ENCODE data around the gene PARD6A. TPM values are rescaled to one million over a fixed set of nuclear protein-coding genes. Genes with fewer than 3 reads are reported as not detected.

PARD6A gene
- total RNA-seq, 1 donor from 2014 or later = 15.9 TPM

DNA sequence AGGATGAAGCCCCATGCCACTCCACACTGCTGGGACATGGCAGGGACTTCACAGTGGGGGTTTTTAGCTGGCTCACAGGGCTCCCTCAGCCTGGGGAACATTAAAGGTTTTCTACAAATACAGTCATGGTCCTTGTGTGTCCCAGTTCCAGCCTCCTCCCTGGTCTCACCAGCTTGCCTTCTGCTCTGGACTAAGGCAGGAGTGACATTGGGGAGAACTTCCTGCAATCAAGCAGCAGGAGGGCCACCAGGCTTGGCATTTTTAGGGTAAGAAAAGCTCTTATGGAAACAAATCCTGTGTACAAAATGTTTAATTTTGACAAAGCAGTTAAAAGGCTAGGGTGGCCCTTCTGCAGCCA, 1.9 kb downstream of the PARD6A start:
- no peak for DNase-seq (ENCODE audit: low read depth)
- TF ChIP-seq, protein P1, sequence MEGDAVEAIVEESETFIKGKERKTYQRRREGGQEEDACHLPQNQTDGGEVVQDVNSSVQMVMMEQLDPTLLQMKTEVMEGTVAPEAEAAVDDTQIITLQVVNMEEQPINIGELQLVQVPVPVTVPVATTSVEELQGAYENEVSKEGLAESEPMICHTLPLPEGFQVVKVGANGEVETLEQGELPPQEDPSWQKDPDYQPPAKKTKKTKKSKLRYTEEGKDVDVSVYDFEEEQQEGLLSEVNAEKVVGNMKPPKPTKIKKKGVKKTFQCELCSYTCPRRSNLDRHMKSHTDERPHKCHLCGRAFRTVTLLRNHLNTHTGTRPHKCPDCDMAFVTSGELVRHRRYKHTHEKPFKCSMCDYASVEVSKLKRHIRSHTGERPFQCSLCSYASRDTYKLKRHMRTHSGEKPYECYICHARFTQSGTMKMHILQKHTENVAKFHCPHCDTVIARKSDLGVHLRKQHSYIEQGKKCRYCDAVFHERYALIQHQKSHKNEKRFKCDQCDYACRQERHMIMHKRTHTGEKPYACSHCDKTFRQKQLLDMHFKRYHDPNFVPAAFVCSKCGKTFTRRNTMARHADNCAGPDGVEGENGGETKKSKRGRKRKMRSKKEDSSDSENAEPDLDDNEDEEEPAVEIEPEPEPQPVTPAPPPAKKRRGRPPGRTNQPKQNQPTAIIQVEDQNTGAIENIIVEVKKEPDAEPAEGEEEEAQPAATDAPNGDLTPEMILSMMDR (conservative IDR thresholded peaks at IDR 0.05; ENCODE audit: low read depth, low read length) = no peak
- no peak overlapping the region for H3K4me3 ChIP-seq (ENCODE audit: low read depth, low read length)

DNA sequence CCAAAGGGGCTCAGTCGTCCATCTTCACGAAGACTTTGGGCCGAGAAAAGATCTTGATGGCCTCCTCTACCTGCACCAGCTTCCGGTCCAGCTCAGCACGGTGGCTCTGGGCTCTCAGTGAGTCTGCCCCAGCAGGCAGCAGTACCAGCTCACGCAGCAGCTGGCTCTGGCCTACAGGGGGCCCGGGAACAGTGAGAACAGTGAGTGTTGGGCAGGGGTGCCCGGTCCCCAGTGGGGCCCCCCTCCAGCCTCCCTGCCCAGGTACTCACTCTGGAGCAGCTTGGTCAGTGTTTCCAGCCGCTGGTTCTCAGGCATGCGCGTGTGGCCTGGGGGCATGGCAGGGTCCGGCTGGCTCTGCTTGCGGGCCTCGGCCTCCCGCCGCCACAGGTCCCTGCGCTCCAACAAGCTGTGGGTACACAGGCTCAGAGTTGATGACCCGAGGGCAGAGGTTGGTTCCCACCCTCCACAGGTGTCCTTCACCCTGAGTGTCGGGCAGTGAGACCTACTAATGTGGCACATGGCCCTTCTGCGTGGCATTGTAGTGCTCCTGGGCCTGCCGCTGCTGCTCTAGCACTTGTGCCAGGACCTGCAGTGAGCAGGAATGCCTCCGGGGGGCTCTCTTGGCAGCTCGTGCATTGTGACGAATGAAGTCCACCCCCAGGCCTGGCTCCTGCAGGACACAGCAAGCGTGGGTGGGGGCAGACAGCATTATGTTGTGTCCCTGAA, 2.6 kb downstream of the PARD6A start:
- no peak for DNase-seq (ENCODE audit: low read depth)
- TF ChIP-seq, protein P1 (conservative IDR thresholded peaks at IDR 0.05; ENCODE audit: low read depth, low read length) = peak; percentile 26
- H3K4me3 ChIP-seq (ENCODE audit: low read depth, low read length) = no peak overlapping the region

DNA sequence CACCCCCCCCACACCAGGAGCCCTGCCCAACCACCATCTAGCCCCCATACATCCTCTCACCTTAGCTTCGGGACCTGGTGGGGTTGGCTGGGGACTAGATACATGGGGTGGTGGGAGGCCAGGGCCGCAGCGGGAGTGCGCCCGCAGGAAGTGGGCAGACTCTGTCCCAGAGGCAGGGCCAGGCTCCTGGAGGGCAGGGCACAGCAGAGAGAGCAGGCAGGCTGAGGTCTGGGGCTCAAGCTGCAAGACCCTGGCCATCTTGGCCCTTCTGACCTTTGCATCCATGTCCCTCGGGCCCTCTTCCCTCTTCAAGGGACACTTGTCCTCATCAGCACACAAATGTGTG, 3.1 kb downstream of the PARD6A start:
- no peak overlapping the region for H3K4me3 ChIP-seq (ENCODE audit: low read depth, low read length)
- no peak for DNase-seq (ENCODE audit: low read depth)
- TF ChIP-seq, protein P1 (conservative IDR thresholded peaks at IDR 0.05; ENCODE audit: low read depth, low read length) = no peak

DNA sequence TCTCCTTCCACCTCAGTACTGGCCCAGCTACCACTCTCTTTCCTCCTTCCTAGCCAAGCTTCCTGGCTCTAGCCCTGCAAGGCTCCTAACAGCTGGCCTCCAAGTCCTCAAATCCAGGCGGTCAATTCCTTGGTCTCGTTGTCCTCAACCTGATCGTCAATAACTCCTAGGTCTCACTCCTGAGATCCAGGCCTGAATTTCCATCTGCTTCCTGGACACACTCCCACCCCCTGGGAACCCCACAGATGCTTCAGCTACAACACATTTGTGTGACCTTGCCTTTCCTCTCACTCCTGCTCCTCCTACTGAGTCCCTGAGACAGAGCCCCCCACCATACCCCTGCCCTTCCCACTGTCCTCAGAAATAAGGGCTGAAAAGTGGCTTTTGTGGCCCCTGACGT, 3.5 kb downstream of the PARD6A start:
- no peak for DNase-seq (ENCODE audit: low read depth)
- TF ChIP-seq, protein P1 (conservative IDR thresholded peaks at IDR 0.05; ENCODE audit: low read depth, low read length) = no peak
- H3K4me3 ChIP-seq (ENCODE audit: low read depth, low read length) = no peak overlapping the region

DNA sequence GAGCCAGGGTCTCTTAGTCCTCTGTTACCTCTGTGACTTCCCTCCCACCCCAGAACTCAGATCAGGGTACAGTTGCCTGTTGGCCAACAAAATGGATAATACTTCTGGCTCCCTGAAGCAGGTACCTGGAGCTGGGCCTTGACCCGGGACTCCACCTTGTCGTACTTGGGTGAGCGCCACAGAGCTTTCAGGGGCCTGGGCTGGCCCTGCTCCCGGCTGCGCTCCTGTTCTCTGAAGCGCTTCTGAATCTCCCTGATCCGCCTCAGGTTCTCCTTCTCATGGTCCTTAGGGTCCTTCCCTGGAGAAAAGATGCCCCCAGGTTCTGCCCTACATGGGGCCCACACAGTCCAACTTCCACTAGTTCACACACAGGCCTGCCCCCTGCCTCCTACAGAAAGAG, 4.1 kb downstream of the PARD6A start:
- no peak for DNase-seq (ENCODE audit: low read depth)
- TF ChIP-seq, protein P1 (conservative IDR thresholded peaks at IDR 0.05; ENCODE audit: low read depth, low read length) = no peak

DNA sequence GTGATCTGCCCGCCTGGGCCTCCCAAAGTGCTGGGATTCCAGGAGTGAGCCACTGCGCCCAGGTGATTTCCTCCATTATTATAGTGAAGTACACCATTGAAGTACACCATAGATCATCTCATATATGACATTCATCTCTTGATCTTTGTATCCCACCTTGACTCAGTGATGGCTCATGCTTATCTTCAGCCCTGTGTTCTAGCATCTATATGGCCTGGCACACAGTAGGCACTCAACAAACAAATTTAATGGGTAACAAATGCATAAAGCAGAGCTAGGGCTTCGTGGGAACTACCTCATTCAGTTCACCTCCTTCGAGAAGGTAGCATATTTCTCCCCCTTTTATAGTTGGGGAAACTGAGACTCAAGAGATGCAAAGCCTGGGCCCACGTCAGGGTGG, 4.8 kb downstream of the PARD6A start:
- no peak for DNase-seq (ENCODE audit: low read depth)
- TF ChIP-seq, protein P1 (conservative IDR thresholded peaks at IDR 0.05; ENCODE audit: low read depth, low read length) = no peak
- H3K4me3 ChIP-seq (ENCODE audit: low read depth, low read length) = peak overlapping the region; percentile 79

More for the DNA sequence above, 4.1 kb downstream of the PARD6A start:
- H3K4me3 ChIP-seq (ENCODE audit: low read depth, low read length) = no peak overlapping the region

DNA sequence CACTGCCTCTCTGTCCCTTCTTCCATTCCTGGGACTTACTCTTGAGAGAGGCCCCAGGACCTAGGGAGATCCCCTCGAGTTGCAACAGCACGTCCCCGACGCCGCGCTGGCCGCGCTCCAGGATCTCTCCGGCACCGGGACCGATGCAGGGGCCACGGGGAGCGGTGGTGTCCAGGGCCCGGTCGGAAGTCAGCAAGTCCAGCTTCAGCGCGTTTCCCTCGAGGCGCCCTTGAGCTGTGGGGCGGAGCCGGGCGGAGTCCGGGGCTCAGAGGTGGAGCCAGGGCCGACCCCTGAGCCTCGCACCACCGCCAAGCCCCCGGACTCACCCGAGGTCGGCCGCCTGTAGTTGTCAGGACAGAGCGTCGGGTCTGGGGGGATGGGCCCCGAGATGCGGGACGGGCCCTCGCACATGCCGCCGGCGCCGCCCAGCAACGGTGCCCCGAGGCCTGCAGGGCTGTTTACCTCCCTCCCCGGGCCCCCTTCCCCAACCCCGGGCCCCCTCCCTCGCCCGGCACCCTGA, 5.3 kb downstream of the PARD6A start:
- H3K4me3 ChIP-seq (ENCODE audit: low read depth, low read length) = peak overlapping the region; percentile 79
- no peak for DNase-seq (ENCODE audit: low read depth)
- TF ChIP-seq, protein P1 (conservative IDR thresholded peaks at IDR 0.05; ENCODE audit: low read depth, low read length) = no peak

All from epithelial cell of proximal tubule (primary cell).